Activated naive CD4-positive, alpha-beta T cell treated with anti-CD3 and anti-CD28 coated beads, Interleukin-2, amount 10 ng/mL, durations not matched to agents 7 days and 5 days (primary cell): ENCODE data around the gene GPATCH2L.
A peak's percentile ranks its signal among the peaks of the same experiment; 100 is the strongest.

ENCODE experiments used
- CTCF ChIA-PET: fragments of 350-600 bp; sonication (Branson Sonifier 250); formaldehyde crosslinking; loops from one replicate; lab custom pipeline; 2021; ENCODE audit warnings: antibody characterized with exemption; lab: Charles Lee
- DNase-seq: peaks from one replicate; pipeline ENCODE4 v3.0.0-alpha.2; 2020
- H3K27ac Mint-ChIP-seq: one replicate; pipeline ENCODE4 v1.8.0; 2021; ENCODE audit warnings: mild to moderate bottlenecking, moderate library complexity, mixed read lengths
- H3K27me3 Mint-ChIP-seq: one replicate; pipeline ENCODE4 v1.8.0; 2021; ENCODE audit warnings: mild to moderate bottlenecking, mixed read lengths
- H3K36me3 Mint-ChIP-seq: one replicate; pipeline ENCODE4 v1.8.0; 2021; ENCODE audit warnings: mixed read lengths
- H3K4me1 Mint-ChIP-seq: one replicate; pipeline ENCODE4 v1.8.0; 2021; ENCODE audit warnings: mixed read lengths
- H3K4me3 Mint-ChIP-seq: one replicate; pipeline ENCODE4 v1.8.0; 2021; ENCODE audit warnings: mild to moderate bottlenecking, moderate library complexity, mixed read lengths
- H3K9me3 Mint-ChIP-seq: one replicate; pipeline ENCODE4 v1.8.0; 2021; ENCODE audit warnings: mixed read lengths

The GPATCH2L gene

DNA sequence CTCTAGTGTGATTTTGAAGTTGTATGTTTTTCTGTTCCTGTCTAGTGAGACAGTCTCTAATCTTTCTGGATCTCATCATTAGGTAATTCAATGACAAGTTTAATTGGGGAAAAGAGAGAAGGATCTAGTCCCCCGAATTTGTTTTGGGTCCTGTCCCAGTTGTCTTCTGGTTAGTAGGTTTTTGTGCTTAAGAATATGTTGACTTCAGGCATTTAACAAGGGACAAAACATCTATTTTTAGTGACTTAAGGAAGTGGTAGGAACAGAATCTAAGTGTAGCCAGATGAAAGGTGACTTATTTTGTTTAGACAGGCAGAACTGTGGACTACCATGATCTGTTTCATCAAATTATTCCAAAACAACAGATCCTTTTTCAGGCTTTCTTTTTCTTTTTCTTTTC lies 2.2 kb downstream of the GPATCH2L start:
- peaks cover 2% of the 10 kb centered on the region for H3K9me3 Mint-ChIP-seq
- peaks cover 67% of the 10 kb centered on the region for H3K4me1 Mint-ChIP-seq
- no peak for DNase-seq
- H3K4me3 Mint-ChIP-seq, result peak overlapping the region; percentile 38
- H3K36me3 Mint-ChIP-seq, result peaks cover 54% of the 10 kb centered on the region
- CTCF ChIA-PET, result no interaction called here
- H3K27ac Mint-ChIP-seq, result no peak overlapping the region
- peaks cover 14% of the 10 kb centered on the region for H3K27me3 Mint-ChIP-seq

DNA sequence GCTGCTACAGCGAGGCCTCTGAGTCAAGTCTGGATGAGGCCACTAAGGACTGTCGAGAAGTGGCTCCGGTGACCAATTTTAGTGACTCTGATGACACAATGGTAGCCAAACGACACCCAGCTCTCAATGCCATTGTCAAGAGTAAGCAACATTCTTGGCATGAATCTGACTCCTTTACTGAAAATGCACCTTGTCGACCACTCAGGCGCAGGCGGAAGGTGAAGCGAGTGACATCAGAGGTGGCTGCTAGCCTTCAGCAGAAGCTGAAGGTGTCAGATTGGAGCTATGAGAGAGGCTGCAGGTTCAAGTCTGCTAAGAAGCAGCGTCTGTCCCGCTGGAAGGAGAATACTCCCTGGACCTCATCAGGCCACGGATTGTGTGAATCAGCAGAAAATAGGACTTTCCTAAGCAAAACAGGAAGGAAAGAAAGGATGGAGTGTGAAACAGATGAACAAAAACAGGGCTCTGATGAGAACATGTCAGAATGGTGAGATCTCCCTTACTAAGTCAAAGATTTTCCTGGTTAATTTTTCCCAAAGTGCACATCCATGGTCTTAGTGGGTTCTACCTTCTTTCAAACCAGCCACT lies 2.9 kb downstream of the GPATCH2L start:
- Mint-ChIP-seq H3K36me3 (peaks cover 60% of the 10 kb centered on the region), H3K9me3 (peaks cover 2% of the 10 kb centered on the region), H3K4me1 (peaks cover 67% of the 10 kb centered on the region), H3K27me3 (peaks cover 14% of the 10 kb centered on the region), H3K27ac (no peak overlapping the region), H3K4me3 (no peak overlapping the region)
- CTCF ChIA-PET, result no interaction called here
- DNase-seq, result no peak

DNA sequence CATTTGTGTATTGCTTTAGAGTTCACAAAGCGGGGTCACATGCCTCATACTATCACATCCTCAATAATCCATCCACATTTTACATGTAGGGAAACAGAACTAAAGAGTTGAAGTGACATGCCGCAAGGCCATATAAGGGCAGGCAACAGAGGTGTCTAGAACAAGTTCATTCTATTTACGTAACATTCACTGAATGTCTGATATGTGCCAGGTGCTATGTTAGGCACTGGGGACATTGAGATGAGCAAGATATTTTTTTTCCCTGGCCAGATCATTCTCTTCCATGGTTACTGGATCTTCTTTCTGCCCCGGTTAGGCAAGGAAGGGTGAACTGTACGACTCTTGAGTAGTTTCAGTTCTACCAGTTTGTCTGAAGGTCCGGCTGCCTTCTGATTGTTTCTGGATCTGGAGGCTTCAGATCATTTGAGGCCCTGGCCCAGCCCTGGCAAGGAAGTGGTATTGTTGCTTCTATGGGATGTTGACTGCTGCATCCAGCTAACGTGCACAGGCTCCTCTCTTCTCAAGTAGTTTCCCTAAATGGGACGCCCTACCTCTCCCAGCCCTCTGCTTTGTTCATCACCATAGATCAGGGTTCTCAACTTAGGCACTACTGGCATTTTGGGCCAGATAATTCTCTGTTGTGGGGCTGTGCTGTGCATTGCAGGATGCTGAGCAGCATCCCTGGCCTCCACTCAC lies 12.1 kb downstream of the GPATCH2L start:
- no peaks in the 10 kb centered on the region for H3K27me3 Mint-ChIP-seq
- CTCF ChIA-PET, result no interaction called here
- H3K27ac Mint-ChIP-seq, result no peak overlapping the region
- H3K36me3 Mint-ChIP-seq, result peaks cover 46% of the 10 kb centered on the region
- H3K4me3 Mint-ChIP-seq, result no peak overlapping the region
- H3K9me3 Mint-ChIP-seq, result no peaks in the 10 kb centered on the region
- no peak for DNase-seq
- no peaks in the 10 kb centered on the region for H3K4me1 Mint-ChIP-seq

DNA sequence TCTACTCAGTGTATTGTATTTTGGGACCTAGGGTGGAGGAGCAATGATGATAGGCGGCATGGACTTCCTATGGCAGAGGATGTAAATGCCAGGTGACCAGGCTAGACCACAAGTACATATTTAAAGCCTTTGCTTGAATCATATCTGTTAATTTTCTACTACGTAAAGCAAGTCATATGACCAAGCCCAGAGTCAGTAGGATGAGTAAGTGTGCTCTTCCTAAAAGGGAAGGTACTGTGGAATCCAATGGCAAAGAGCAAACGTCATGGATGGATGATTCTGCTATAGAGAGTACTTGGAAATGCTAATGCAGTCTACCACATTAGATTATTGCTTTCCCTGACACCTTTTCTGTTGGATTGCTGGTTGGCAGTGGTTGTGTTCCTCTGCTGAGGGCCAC lies 16.8 kb downstream of the GPATCH2L start:
- H3K9me3 Mint-ChIP-seq, result no peaks in the 10 kb centered on the region
- no peak overlapping the region for H3K27ac Mint-ChIP-seq
- CTCF ChIA-PET, result no interaction called here
- H3K4me1 Mint-ChIP-seq, result no peaks in the 10 kb centered on the region
- H3K27me3 Mint-ChIP-seq, result no peaks in the 10 kb centered on the region
- no peak overlapping the region for H3K4me3 Mint-ChIP-seq
- DNase-seq, result no peak
- H3K36me3 Mint-ChIP-seq, result peaks cover 51% of the 10 kb centered on the region

DNA sequence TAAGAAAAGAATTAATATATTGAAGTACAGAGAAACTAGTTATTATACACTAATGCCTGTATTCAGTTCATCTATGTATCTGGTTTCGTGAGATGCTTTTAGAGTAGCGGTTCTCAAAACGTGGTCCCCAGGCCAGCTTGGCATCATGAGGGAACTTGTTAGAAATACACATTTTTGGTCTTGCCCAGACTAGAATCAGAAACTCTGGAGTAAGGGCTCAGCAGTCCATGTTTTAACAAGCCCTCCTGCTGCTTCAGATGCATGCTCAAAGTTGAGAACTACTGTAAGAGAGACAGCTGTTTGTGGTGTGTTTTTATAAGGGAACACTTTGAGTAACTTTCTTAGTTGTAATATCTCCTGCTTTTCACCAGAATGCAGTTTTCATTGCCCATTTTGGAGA lies 18.1 kb downstream of the GPATCH2L start:
- no peaks in the 10 kb centered on the region for H3K9me3 Mint-ChIP-seq
- H3K36me3 Mint-ChIP-seq, result peaks cover 46% of the 10 kb centered on the region
- H3K27ac Mint-ChIP-seq, result no peak overlapping the region
- CTCF ChIA-PET, result no interaction called here
- H3K27me3 Mint-ChIP-seq, result no peaks in the 10 kb centered on the region
- no peak for DNase-seq
- H3K4me1 Mint-ChIP-seq, result no peaks in the 10 kb centered on the region
- H3K4me3 Mint-ChIP-seq, result no peak overlapping the region

DNA sequence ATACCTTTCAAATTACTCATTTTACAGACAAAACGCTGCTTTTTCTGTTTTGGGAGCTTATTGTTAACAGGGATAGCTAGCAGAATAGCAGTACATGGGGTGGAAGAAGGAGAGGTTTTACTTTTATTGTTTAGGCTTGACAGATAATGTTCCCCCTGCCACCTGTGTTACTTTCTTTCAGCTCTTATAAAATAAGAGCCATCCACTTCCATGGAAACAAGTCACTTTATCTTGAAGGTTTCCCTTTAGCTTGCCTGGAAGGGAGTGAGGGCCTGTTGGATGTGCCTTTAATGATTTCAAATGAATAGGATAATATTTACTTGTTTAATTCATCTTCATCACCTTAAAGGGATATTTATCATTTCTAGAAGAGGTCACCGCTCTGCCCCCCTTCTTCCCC lies 23.3 kb downstream of the GPATCH2L start:
- no peak overlapping the region for H3K27ac Mint-ChIP-seq
- peaks cover 42% of the 10 kb centered on the region for H3K36me3 Mint-ChIP-seq
- H3K9me3 Mint-ChIP-seq, result no peaks in the 10 kb centered on the region
- CTCF ChIA-PET, result no interaction called here
- no peaks in the 10 kb centered on the region for H3K4me1 Mint-ChIP-seq
- no peak overlapping the region for H3K4me3 Mint-ChIP-seq
- no peaks in the 10 kb centered on the region for H3K27me3 Mint-ChIP-seq
- no peak for DNase-seq

DNA sequence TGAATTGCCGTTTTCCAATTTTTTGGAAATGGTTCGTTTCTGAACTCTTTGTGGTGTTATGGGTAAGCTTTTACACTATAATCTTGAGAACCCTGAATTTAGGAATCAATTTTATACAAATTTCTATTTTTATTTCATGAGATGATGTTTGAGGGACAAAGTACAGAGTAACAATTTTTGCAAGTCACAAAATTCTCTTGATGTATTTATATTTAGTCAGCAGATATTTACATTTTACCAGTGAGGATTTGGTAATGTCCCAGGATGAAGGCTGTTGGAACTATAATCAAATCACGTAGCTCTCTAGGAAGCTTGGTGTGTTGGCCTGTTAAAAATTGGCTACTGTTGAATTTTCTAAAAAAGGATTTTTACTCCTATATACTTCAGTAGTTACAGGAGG lies 24.2 kb downstream of the GPATCH2L start:
- no peaks in the 10 kb centered on the region for H3K4me1 Mint-ChIP-seq
- no peaks in the 10 kb centered on the region for H3K9me3 Mint-ChIP-seq
- no peak overlapping the region for H3K27ac Mint-ChIP-seq
- CTCF ChIA-PET, result no interaction called here
- peaks cover 37% of the 10 kb centered on the region for H3K36me3 Mint-ChIP-seq
- H3K27me3 Mint-ChIP-seq, result no peaks in the 10 kb centered on the region
- no peak for DNase-seq
- H3K4me3 Mint-ChIP-seq, result no peak overlapping the region

DNA sequence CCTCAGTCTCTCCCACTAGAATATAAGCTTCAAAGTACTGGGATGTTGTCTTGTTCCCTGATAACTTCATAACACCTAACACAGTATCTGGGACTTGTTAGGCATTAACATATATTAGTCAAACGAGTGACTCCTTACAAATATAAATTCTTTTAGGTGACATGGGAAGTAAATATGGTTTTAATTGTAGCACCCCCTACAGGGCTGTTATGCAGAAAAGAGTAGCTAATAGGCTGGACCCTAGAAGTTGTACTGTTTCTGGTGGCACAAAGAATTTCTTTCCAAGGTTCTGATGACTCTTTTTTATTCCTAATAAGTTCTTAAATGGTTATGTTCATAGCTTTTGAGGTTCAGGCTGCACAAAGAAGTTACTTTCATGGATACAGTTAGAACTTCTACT lies 29.8 kb downstream of the GPATCH2L start:
- no peaks in the 10 kb centered on the region for H3K9me3 Mint-ChIP-seq
- no peak overlapping the region for H3K27ac Mint-ChIP-seq
- DNase-seq, result no peak
- no peaks in the 10 kb centered on the region for H3K4me1 Mint-ChIP-seq
- no peaks in the 10 kb centered on the region for H3K27me3 Mint-ChIP-seq
- H3K36me3 Mint-ChIP-seq, result peaks cover 47% of the 10 kb centered on the region
- CTCF ChIA-PET, result interaction anchor here (0.9 to 1.1 kb wide), 2 partner anchors 9 to 131 kb away, joined by 3 read pairs; no protein-coding TSS in a partner anchor
- no peak overlapping the region for H3K4me3 Mint-ChIP-seq

DNA sequence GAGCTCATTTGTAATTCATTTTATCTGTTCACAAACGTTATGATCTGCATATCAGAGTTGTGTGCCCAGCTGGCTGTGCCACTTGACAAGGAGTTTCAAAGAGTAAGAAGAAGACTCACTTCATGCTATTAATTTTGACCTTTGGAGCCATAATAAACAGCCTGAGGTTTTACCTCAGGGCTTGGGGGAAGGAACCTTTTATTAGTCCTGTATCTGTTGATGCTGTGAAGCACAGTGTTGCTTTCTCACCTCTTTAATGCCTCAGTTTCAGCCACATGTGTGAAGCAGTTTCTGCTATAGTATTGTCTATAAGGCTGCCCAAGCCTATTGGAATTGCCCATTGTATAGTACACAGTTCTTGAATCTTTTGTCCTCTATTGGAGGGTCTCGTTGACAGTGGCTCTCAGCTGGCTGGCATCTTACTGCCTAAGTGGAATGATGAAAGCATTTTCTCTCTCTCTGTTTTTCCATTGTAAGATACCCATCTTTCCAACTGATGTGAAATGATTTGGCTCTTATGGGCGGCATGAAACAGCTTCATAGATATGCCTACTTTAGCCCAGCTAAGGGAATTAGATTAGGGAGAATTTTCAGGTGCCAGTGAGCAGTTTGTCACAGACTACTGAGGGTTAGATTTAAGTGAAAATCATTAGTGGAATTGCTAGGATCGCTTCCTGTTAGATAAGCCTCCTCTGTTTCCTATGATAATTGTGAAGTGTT lies 34.7 kb downstream of the GPATCH2L start:
- H3K36me3 Mint-ChIP-seq, result peaks cover 46% of the 10 kb centered on the region
- no peak for DNase-seq
- no peaks in the 10 kb centered on the region for H3K27me3 Mint-ChIP-seq
- CTCF ChIA-PET, result interaction anchor here (1.1 kb wide), 1 partner anchor 8 kb away, joined by 3 read pairs; no protein-coding TSS in a partner anchor
- no peak overlapping the region for H3K4me3 Mint-ChIP-seq
- no peak overlapping the region for H3K27ac Mint-ChIP-seq
- H3K4me1 Mint-ChIP-seq, result no peaks in the 10 kb centered on the region
- H3K9me3 Mint-ChIP-seq, result no peaks in the 10 kb centered on the region

DNA sequence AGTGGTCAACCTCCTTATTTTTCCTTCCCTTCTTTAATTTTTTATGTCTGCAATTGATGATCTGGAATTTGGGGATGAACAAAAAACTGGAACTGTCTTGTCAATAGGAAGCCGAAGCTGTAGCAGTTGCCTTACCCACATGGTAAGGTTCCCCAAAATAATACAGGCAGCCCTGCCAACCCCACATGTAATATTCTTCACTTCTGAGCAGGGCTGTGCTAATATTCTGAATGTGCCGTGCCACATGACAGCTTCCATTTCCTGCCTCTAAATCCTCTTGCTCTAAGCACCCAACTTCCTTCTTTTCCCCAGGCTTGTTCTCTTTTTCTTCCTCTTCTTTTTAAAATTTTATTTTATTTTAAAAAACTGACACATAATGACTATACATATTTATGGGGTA lies 39.6 kb downstream of the GPATCH2L start:
- H3K27ac Mint-ChIP-seq, result no peak overlapping the region
- no peak overlapping the region for H3K4me3 Mint-ChIP-seq
- peaks cover 41% of the 10 kb centered on the region for H3K36me3 Mint-ChIP-seq
- no peaks in the 10 kb centered on the region for H3K4me1 Mint-ChIP-seq
- no peaks in the 10 kb centered on the region for H3K27me3 Mint-ChIP-seq
- H3K9me3 Mint-ChIP-seq, result no peaks in the 10 kb centered on the region
- no peak for DNase-seq
- CTCF ChIA-PET, result no interaction called here

DNA sequence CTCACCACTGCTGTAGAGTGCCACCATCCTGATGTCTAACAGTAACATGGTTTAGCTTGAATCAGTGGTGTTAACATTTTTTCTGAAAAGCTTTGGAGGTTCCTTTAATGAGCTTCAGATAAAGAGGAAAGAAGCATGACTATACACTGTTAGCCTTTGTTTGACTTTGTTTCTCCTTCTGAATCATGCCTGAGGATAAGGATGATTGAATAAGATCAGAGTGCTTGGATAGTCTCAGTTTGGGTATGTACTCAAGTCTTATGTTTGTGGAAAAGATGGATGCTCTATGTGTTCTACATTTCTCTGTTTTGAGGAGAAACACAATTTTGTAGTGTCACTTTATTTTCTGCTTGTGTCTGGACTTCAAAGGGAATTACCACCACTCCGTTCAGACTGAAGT lies 42.0 kb downstream of the GPATCH2L start:
- no peak for DNase-seq
- no peaks in the 10 kb centered on the region for H3K9me3 Mint-ChIP-seq
- H3K27me3 Mint-ChIP-seq, result no peaks in the 10 kb centered on the region
- peaks cover 40% of the 10 kb centered on the region for H3K36me3 Mint-ChIP-seq
- no peaks in the 10 kb centered on the region for H3K4me1 Mint-ChIP-seq
- CTCF ChIA-PET, result interaction anchor here (0.7 to 1.1 kb wide), 2 partner anchors 8 kb away, joined by 3 read pairs; no protein-coding TSS in a partner anchor
- H3K27ac Mint-ChIP-seq, result no peak overlapping the region
- no peak overlapping the region for H3K4me3 Mint-ChIP-seq

DNA sequence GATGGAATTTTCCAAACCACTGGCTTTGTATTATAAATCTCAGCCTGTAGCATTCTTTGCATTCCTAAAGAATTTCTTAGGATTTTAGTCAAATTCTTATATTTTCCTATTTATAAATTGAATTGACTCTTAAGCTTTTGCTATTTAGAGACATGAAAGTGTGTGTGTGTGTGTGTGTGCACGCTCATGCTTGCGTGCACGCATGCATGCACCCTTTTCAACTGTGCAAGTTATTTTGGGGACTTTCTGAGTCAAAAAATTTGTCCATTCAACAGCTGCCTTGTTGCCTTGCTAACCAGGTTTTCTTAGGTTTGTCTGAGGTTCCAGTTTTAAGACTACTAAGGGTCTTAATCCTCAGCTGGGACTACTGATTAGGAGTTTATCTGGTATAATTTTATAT lies 42.6 kb downstream of the GPATCH2L start:
- DNase-seq, result no peak
- Mint-ChIP-seq H3K9me3 (no peaks in the 10 kb centered on the region), H3K36me3 (peaks cover 38% of the 10 kb centered on the region), H3K27me3 (no peaks in the 10 kb centered on the region), H3K4me1 (no peaks in the 10 kb centered on the region), H3K27ac (no peak overlapping the region), H3K4me3 (no peak overlapping the region)
- CTCF ChIA-PET, result interaction anchor here (1.1 kb wide), 1 partner anchor 9 kb away, joined by 3 read pairs; no protein-coding TSS in a partner anchor

DNA sequence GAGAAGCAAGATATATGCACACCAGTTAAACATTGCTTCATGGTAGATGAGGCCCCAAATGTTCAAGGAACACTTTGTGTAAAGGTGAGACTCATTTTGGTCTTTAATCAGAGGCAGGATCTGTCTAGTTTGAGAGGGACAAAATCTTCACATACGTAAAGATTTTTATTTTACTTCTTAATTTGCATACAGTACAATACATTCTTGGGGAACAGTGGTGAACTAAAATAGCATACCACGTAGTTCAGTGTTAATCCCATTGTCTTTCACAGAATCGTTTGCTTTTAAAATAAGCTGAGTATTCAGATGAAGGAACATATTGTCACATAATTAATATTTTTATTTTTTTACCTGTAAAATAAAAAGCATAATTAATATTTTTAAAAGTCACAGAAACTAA lies 43.3 kb downstream of the GPATCH2L start:
- Mint-ChIP-seq H3K4me3 (no peak overlapping the region), H3K9me3 (no peaks in the 10 kb centered on the region), H3K27ac (no peak overlapping the region), H3K36me3 (peaks cover 41% of the 10 kb centered on the region), H3K4me1 (no peaks in the 10 kb centered on the region), H3K27me3 (no peaks in the 10 kb centered on the region)
- no peak for DNase-seq
- CTCF ChIA-PET, result no interaction called here

DNA sequence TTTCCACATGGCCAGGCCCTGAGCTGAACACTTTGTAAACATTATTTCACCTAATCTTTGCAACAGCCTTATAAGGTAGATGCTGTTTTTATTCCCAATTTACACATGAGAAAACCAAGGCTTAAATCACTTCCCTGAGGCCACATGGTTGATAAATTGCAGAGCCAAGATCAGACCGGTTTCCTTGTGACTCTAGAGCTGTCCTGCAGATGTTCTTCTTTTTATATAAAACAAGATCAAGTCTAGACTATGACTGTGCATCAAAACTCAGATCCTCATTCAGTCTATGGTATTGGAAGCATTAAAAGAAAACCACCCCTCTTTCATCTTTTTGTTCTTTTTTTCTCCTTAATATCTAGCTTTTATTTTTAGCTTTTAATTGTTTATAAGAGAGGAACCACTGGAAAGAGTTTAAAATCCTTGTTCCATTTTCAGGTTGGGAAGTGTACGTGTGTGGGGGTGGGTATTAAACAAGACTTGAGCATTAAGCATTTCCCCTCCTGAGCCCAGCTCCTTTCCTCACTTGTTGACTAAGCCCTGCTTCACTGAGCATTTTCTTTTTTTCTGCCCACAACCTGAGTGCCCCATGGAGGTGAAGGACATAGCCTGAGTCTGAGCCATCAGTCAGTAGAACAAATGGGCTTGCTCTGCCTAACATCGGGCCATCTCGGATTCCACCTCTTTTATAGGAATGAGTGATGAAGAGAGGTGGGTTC lies 45.4 kb downstream of the GPATCH2L start:
- Mint-ChIP-seq H3K4me1 (no peaks in the 10 kb centered on the region), H3K4me3 (no peak overlapping the region), H3K27me3 (no peaks in the 10 kb centered on the region), H3K27ac (no peak overlapping the region), H3K36me3 (peaks cover 53% of the 10 kb centered on the region), H3K9me3 (no peaks in the 10 kb centered on the region)
- CTCF ChIA-PET, result no interaction called here
- no peak for DNase-seq
